Left ventricle myocardium inferior (tissue), 1 donor: ENCODE results near the gene BTBD17. TPM values are rescaled to one million over a fixed set of nuclear protein-coding genes. Genes with fewer than 3 reads are reported as not detected.
A peak's percentile ranks its signal among the peaks of the same experiment; 100 is the strongest.

Source experiments
- DNase-seq: peaks from one replicate; pipeline ENCODE4 v3.0.0-alpha.2; 2020
- H3K27ac ChIP-seq: fragments of 200-600 bp; replicated peaks from 2 replicates; pipeline ENCODE4 v1.8.0; 2021
- H3K27me3 ChIP-seq: fragments of 200-600 bp; 2 replicates; pipeline ENCODE4 v1.8.0; 2021; ENCODE audit warnings: low read depth
- H3K36me3 ChIP-seq: fragments of 200-600 bp; 2 replicates; pipeline ENCODE4 v1.8.0; 2021
- H3K4me1 ChIP-seq: fragments of 200-600 bp; 2 replicates; pipeline ENCODE4 v1.8.0; 2021
- H3K4me3 ChIP-seq: fragments of 200-600 bp; 2 replicates; pipeline ENCODE4 v1.8.0; 2021; ENCODE audit warnings: mild to moderate bottlenecking, moderate library complexity
- H3K9me3 ChIP-seq: fragments of 200-600 bp; replicated peaks from 2 replicates; pipeline ENCODE4 v1.8.0; 2021
- intact Hi-C: fragments of 100-400 bp; cut with micrococcal nuclease; formaldehyde crosslinking; loops from one replicate; pipeline ENCODE4 v1.11.0; 2022
- total RNA-seq: library from RNA; stranded (reverse); fragmentation: NEBNext Ultra II Directional; extraction: Animal tissue kit (Norgen Biotek cat#: 25700); gene quantifications from one replicate; pipeline ENCODE4 v1.2.1, GENCODE V29; 2021
- TF ChIP-seq, protein P1 (sequence below): fragments of 200-600 bp; IDR thresholded peaks from 2 replicates; pipeline ENCODE4 v1.8.0; 2021; ENCODE audit warnings: antibody characterized with exemption, mild to moderate bottlenecking, borderline replicate concordance
- donor health status: DM: no; HTN: yes; CAD: no; lungs with severe emphysema.

Gene BTBD17
- total RNA-seq, 1 donor from 2014 or later: not detected

DNA sequence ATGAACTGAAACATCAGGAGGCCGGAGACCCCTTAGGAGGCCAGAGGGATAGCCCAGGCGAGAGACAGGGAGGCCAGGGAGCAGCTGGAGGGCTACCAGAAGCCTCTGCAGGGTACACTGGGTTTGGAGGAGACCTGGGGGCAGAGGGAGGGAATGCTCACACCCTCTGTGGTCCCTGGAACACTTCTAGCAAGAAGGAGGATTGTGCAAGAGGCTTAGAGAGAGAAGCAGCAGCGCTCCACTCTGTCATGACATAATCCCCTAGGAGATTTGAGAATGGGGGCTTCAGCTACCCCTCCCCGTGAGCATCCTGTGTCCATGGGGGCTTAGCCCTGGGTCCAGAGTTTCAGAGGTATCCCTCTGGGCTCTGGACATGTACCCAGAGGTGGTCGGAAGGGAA is 21.5 kb upstream of the BTBD17 start:
- Histone ChIP-seq H3K36me3 (no peaks in the 10 kb centered on the region), H3K4me1 (peaks cover 38% of the 10 kb centered on the region), H3K4me3 (no peak overlapping the region), H3K9me3 (no peaks in the 10 kb centered on the region), H3K27ac (no peak overlapping the region), H3K27me3 (no peaks in the 10 kb centered on the region)
- intact Hi-C loops: no loop called here
- TF ChIP-seq, protein P1, sequence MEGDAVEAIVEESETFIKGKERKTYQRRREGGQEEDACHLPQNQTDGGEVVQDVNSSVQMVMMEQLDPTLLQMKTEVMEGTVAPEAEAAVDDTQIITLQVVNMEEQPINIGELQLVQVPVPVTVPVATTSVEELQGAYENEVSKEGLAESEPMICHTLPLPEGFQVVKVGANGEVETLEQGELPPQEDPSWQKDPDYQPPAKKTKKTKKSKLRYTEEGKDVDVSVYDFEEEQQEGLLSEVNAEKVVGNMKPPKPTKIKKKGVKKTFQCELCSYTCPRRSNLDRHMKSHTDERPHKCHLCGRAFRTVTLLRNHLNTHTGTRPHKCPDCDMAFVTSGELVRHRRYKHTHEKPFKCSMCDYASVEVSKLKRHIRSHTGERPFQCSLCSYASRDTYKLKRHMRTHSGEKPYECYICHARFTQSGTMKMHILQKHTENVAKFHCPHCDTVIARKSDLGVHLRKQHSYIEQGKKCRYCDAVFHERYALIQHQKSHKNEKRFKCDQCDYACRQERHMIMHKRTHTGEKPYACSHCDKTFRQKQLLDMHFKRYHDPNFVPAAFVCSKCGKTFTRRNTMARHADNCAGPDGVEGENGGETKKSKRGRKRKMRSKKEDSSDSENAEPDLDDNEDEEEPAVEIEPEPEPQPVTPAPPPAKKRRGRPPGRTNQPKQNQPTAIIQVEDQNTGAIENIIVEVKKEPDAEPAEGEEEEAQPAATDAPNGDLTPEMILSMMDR: no peak
- no peak for DNase-seq

GRCh38 chr17:74380959-74381808 is 19.5 kb upstream of the BTBD17 start:
- Histone ChIP-seq H3K27me3 (no peaks in the 10 kb centered on the region), H3K36me3 (no peaks in the 10 kb centered on the region), H3K4me1 (peaks cover 26% of the 10 kb centered on the region), H3K9me3 (no peaks in the 10 kb centered on the region), H3K4me3 (no peak overlapping the region), H3K27ac (peak overlapping the region; percentile 31)
- DNase-seq: no peak
- TF ChIP-seq, protein P1: no peak
- intact Hi-C loops: no loop called here

DNA sequence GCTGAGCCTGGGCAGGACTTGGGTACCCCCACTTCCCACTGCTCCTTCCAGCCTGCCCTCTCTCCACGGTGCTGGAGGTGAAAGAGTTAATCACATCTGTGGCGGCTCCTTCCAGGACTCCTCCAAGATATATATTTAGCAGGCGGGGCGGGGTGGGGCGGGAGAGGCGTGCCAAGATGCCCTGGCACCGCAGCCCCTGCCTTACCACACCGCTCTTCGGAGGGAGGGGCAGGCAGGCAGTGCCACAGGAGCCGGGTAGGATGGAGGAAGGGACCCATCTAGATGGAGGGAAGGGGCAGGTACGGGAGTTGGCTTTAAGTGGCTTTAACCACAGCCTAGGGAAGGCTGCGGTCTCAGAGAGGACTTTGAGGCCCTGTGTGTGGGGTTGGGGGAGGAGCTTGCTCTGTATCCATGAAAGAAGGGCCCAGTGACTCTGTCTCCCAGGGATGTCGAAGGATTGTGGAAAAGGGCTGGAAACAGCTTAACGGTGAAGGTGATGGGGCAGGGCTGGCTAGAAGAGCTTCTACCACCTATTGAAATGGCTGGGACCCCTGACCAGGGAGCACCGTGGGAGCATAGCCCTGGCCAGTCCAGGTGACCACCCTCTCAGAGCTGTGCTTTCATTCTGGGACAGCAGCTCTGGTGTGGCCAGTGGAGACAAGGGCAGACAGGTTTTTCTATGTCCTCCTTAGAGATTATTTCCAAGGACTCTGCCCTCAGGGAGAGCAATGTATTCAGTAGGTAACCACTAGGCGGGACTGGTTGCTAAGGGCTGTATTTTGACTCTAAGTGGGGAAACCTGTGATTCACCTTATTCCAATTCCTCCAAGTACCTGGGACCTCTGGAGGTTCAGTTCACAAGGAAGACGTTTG is 18.7 kb upstream of the BTBD17 start:
- Histone ChIP-seq H3K36me3 (no peaks in the 10 kb centered on the region), H3K4me1 (peaks cover 21% of the 10 kb centered on the region), H3K9me3 (no peaks in the 10 kb centered on the region), H3K27me3 (no peaks in the 10 kb centered on the region), H3K4me3 (peak overlapping the region; percentile 32), H3K27ac (peak overlapping the region; percentile 31)
- intact Hi-C loops: no loop called here
- TF ChIP-seq, protein P1: no peak
- DNase-seq: no peak

DNA sequence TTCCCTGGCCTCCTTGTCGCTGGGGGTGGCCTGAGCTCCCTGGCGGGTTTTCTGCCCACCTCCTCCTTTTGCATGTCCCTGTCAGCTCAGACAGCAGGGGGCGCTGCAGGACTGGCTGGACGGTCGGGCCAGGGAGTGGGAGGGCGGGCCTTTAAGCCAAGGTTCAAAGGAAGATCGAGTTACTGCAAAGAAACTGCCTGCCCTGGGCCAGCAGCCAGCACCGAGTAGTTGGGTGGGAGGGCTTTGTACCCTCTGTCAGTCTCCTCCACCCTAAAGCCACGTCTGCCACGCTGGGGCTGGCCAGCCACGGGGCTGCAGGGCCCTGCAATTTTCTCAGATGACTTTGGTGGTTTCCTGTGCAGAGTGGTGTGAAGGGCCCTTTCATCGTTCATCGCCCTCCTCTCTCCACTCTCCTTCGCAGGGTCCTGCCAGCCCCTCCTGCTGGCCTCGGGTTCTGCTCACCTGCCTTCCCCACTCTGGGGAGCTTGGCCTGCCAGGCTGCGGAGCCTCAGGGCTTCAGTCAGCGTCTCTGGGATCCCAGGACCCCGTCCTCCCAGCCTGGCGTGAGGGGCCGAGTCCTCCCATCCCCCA is 17.9 kb upstream of the BTBD17 start:
- TF ChIP-seq, protein P1: peak; percentile 98
- H3K27me3 ChIP-seq: no peaks in the 10 kb centered on the region
- peak; percentile 91 for DNase-seq
- H3K9me3 ChIP-seq: no peaks in the 10 kb centered on the region
- peak overlapping the region; percentile 32 for H3K4me3 ChIP-seq
- H3K36me3 ChIP-seq: no peaks in the 10 kb centered on the region
- peaks cover 21% of the 10 kb centered on the region for H3K4me1 ChIP-seq
- peak overlapping the region; percentile 8 for H3K27ac ChIP-seq
- intact Hi-C loops: loop anchor here (2.0 kb wide), 1 partner anchor 77 kb away; no protein-coding TSS in a partner anchor

- Histone ChIP-seq H3K27ac (no peak overlapping the region), H3K4me3 (no peak overlapping the region), H3K27me3 (peaks cover 9% of the 10 kb centered on the region), H3K36me3 (no peaks in the 10 kb centered on the region), H3K9me3 (no peaks in the 10 kb centered on the region), H3K4me1 (peaks cover 17% of the 10 kb centered on the region)
- TF ChIP-seq, protein P1: no peak
- DNase-seq: no peak
- intact Hi-C loops: no loop called here
These were observed 13.2 kb upstream of the BTBD17 start for GRCh38 chr17:74374858-74375257.
